SKM-1 treated with dmso at 0.1 percent for 144 hours (cell line): ENCODE results near the gene DLD.
"Not testable (repeated sequence)": the region's sequence is repeated elsewhere in the genome, so short reads cannot be mapped to it uniquely, and the experiment has no call there.

Source experiments
- DNase-seq: peaks from one replicate; lab custom pipeline; 2025; ENCODE audit not compliant: unreplicated experiment; lab: John Stamatoyannopoulos, UW

The DLD gene

DNA sequence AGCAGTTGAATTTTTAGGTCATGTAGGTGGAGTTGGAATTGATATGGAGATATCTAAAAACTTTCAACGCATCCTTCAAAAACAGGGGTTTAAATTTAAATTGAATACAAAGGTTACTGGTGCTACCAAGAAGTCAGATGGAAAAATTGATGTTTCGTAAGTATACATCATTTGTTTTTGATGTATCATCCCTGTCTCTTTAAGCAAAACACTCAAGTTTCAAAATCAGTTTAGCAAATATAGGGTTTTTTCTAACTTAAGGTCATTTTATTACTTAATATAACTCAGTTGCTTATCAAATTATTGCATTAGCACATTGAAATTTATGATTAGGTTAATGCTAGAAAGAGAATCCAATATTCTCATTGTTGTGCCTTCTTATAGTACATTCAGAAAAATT is 24.6 kb downstream of the DLD start:
- DNase-seq: no peak

DNA sequence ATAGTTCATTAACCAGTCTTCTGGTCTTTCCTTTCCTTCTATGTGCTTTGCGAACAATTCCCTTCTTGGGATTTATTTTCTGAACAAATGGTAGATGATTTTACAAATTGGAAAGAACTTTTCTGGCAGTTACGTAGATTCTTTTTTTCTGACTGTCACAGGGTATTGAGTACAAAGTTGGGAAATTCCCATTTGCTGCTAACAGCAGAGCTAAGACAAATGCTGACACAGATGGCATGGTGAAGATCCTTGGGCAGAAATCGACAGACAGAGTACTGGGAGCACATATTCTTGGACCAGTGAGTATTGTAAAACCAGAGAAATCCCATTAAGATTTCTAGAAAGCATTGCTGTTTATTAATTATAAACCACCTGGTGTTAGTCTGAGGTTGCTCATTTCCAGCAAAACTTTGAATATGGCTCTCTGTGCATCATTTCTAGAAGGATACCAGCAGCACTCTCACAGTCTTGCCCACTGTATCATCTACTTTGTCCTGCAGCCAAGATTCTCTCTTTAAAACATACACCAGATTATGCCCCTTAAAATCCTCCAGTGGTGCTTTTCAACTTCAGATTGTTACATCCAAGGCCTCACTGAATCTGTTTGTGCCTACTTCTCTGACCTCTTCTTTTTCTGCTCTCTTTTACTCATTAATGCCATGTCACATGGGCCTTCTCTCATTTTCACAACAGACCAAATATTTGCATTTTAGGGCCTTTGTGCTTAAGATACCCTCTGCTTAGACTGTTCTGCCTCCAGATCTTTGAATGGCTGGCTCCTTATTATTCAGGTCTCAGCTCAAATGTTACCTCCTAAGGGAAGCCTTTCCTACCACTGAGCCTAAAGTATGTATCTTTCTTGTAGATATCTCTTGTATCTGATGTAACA is 27.0 kb downstream of the DLD start:
- DNase-seq: no peak

DNA sequence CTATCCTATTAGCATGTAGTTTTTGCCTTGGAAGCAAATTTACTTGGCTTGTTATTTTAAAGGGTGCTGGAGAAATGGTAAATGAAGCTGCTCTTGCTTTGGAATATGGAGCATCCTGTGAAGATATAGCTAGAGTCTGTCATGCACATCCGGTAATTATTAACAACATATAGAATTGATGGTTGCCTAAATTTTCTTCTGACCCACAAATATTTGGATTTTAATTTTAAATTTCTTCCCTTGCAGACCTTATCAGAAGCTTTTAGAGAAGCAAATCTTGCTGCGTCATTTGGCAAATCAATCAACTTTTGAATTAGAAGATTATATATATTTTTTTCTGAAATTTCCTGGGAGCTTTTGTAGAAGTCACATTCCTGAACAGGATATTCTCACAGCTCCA is 28.0 kb downstream of the DLD start:
- no peak for DNase-seq

GRCh38 chr7:107920048-107920772 is 29.2 kb downstream of the DLD start:
- no peak for DNase-seq

DNA sequence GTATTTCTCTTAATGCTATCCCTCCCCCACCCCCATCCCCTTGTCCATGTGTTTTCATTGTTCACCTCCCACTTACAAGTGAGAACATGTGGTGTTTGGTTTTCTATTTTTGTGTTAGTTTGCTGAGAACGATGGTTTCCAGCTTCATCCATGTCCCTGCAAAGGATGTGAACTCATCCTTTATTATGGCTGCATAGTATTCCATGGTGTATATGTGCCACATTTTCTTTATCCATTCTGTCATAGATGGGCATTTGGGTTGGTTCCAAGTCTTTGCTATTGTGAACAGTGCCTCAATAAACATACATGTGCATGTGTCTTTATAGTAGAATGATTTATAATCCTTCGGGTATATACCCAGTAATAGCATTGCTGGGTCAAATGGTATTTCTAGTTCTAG is 30.8 kb downstream of the DLD start:
- DNase-seq: not testable (repeated sequence)

DNA sequence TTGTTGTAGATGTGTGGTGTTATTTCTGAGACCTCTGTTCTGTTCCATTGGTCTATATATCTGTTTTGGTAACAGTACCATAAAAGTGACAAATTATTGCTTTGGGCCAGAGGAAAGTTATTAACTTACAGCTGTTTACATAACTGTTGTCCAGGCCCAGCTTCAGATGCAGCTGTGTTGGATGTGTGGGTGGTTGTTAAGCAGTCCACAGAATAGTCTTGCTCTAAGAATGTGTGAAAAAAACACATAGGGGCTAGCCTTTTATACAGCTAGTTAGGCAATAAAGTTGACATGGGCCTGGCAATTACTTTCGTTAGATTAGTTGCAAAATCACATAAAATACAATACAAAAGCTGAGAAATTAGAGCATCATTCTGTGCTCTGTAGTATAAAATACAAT is 31.9 kb downstream of the DLD start:
- DNase-seq: no peak

- peak; percentile 41 for DNase-seq
Observed at GRCh38 chr7:107924841-107925504, 34.0 kb downstream of the DLD start.

- no peak for DNase-seq
Observed at GRCh38 chr7:107926481-107926880, 35.5 kb downstream of the DLD start.

- DNase-seq: no peak
Observed at GRCh38 chr7:107931740-107932515, 40.9 kb downstream of the DLD start.

DNA sequence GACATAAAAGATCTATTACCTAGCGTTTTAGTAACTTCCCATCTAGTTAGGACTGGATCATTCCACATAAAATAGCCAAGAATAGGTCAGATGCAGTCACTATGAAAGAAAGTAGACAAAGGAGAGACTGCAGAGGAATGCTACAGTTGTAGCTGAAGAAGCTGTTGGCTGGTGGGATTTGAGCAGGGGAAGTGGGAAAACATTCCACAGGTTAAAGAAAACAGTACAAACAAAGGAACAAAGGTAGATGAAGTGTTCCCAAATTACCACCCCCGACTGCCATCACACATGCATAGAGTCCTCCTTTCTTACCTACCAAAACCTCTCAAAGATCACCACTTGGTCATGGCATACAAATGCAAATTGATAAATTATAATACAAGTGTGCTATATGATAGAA is 41.8 kb downstream of the DLD start:
- no peak for DNase-seq

DNA sequence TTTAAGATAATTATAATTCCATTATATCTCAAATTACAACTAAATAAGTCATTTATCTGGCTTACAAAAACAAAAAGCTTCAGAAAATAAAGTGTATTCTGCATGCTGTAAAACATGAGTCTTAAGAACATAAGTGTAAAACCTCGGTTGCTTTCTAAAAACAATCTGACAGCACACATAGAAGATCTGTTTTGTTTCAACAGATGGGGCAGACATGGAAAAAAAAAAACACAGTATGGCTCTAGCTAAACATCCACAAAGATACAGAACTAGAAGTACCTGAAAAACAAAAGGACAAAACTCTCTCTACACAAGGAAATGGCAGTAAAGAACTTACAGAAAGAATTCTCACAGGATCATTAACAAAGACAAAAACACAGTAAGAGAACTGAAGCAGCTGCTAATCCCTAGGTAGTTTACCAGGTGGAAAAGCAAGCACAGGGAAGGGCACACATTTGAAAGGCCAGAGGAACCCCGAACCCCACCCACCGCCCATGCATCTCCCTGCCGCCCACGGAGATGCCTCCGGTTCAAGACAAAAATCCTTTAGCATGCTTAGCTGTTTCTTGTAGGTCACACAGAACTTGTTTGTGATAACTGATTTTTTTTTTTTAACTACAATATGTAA is 42.5 kb downstream of the DLD start:
- no peak for DNase-seq

GRCh38 chr7:107934991-107935770 is 44.2 kb downstream of the DLD start:
- no peak for DNase-seq

DNA sequence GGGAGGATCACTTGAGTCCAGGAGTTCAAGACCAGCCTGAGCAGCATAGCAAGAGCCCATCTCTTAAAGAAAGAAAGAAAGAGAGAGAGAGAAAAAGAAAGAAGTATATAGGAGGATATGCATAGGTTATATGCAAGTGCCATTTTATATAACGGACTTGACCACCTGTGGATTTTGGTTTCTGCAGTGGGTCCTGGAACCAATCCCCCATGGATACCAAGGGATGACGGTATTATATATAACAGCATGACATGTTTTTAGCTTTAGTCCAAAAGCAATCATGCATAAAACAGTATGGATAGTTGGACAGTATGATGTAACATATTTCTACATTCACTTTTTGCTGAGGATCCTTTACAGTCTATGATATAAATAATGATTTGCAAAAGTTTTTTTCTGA is 45.3 kb downstream of the DLD start:
- DNase-seq: no peak

- no peak for DNase-seq
Observed at GRCh38 chr7:107937531-107937930, 46.5 kb downstream of the DLD start.

DNA sequence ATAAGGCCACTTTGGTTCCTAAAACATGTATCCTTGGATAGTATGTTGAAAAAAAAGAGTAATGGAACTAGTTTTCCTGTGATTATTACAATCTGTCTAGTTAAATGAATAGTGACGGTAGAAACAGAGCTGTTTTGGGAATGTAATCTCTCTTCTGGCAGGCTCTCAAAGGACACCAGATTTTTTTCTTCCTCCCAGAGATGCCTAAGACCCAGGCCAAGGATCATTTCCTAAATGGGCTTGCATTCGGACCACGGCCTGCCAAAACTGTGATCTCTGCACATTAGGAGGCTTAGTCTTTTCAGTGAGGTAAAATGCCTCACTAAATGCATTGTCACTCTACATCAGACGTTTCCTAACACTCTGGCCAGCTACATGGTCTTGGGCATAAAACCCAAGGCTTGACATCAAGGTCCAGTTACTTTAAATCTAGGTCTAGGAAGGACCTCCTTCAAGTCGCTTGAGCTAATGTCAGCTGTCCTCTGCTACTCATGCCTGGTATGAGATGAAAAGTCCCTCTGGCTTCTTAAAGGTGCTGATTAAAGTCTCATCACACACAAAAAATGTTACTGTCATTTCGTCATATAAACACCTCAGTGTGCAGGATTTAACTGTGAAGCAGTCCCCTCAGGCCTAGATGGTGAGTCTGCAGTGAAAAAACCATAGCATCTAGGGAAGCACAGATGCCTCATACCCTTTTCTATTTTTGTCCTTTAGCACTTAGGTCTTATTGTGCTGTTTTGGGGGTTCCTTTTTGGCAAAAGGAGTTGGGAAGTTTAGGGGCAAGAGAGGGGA is 47.7 kb downstream of the DLD start:
- DNase-seq: no peak

GRCh38 chr7:107939573-107940489 is 48.8 kb downstream of the DLD start:
- DNase-seq: no peak

GRCh38 chr7:107940951-107941350 is 50.0 kb downstream of the DLD start:
- no peak for DNase-seq

DNA sequence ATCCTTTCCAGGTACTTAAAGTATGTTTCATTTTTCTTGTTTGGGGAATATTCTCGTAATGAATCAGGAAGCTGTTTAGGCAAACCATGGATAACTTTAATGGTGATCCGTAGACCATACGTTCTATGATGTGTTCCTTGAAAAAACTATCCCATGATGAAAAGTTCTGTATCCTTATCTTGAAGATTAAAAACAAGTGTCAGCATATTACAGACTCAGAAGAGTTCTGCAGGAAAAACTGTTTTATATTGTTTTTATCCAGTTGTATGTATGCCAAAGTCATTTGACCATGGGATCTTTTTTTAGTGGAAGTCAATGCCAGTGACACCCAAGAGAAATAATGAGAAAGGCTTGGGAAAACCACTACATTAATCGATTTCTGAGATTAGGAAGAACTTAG is 52.0 kb downstream of the DLD start:
- DNase-seq: no peak
